HuH-7.5 (cell line): Measurements from ENCODE around the gene PROCA1.

Source experiments
- DNase-seq: peaks from one replicate; pipeline ENCODE4 v3.0.0; 2011; ENCODE audit warnings: low spot score

The PROCA1 gene

GRCh38 chr17:28711723-28712031, at the start of gene PROCA1:
PROCA1 (minus strand) TSS chr17:28711888; CDS start chr17:28711660, 228 bp downstream.
- no peak for DNase-seq

- DNase-seq = no peak
Measured at GRCh38 chr17:28760601-28761562, 49.2 kb upstream of the PROCA1 start.

- DNase-seq = no peak
Measured at GRCh38 chr17:28759256-28759865, 47.7 kb upstream of the PROCA1 start.

GRCh38 chr17:28758411-28759121, 46.9 kb upstream of the PROCA1 start:
- DNase-seq = no peak

- DNase-seq = no peak
Measured at GRCh38 chr17:28756049-28756804, 44.5 kb upstream of the PROCA1 start.

GRCh38 chr17:28755486-28755885, 43.8 kb upstream of the PROCA1 start:
- no peak for DNase-seq

- no peak for DNase-seq
Measured at GRCh38 chr17:28751600-28752366, 40.1 kb upstream of the PROCA1 start.

GRCh38 chr17:28750178-28751047, 38.7 kb upstream of the PROCA1 start:
- peak; percentile 76 for DNase-seq

- DNase-seq = no peak
Measured at GRCh38 chr17:28749516-28750177, 38.0 kb upstream of the PROCA1 start.

- DNase-seq = no peak
Measured at GRCh38 chr17:28748852-28749515, 37.3 kb upstream of the PROCA1 start.

GRCh38 chr17:28747801-28748750, 36.4 kb upstream of the PROCA1 start:
- DNase-seq = no peak

- no peak for DNase-seq
Measured at GRCh38 chr17:28747051-28747691, 35.5 kb upstream of the PROCA1 start.

- no peak for DNase-seq
Measured at GRCh38 chr17:28746611-28747050, 34.9 kb upstream of the PROCA1 start.

- DNase-seq = no peak
Measured at GRCh38 chr17:28745786-28746411, 34.2 kb upstream of the PROCA1 start.

- DNase-seq = peak; percentile 58
Measured at GRCh38 chr17:28744972-28745785, 33.5 kb upstream of the PROCA1 start.
